Measurements from ENCODE around the gene TRPM3.

The TRPM3 gene

DNA sequence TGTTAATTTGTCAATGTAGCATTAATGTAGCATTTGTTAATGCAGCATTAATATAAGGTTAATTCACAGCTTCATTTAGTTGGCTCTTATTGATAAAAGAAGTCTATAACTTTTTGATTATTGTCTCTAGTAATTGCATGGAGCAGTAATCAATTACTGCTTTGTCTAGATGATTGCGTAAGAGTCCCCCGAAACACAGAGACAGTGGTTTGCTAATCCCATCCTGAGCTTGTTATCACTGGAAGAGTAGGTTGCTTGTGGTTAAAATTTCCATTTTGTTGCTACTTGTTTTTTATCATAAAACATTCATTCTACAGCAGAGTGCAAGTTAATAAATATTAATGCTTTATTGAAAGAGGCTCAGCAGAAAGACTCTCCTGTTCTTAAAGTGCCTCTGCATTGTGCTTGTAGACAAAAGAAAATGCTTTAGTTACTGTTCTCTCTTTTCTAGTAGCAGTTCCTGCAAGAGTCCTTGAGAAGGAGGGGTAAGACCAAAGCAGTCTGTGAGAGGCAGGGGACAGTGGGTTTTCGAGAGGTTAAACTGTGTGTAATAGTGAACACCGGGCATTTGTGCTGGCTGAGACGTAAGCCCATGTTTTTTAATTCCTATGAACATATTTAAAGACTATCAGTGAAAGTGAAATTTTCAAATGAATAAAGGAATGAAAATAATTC is 291.7 kb downstream of the TRPM3 start:
- in situ Hi-C loops (cut with MboI; ENCODE audit: low pct_unique_long_range_greater_than_20kb, low sequenced_read_pairs, unreplicated experiment) = no loop called here
- DNase-seq (ENCODE audit: low spot score) = no peak
- TF ChIP-seq, protein P1, sequence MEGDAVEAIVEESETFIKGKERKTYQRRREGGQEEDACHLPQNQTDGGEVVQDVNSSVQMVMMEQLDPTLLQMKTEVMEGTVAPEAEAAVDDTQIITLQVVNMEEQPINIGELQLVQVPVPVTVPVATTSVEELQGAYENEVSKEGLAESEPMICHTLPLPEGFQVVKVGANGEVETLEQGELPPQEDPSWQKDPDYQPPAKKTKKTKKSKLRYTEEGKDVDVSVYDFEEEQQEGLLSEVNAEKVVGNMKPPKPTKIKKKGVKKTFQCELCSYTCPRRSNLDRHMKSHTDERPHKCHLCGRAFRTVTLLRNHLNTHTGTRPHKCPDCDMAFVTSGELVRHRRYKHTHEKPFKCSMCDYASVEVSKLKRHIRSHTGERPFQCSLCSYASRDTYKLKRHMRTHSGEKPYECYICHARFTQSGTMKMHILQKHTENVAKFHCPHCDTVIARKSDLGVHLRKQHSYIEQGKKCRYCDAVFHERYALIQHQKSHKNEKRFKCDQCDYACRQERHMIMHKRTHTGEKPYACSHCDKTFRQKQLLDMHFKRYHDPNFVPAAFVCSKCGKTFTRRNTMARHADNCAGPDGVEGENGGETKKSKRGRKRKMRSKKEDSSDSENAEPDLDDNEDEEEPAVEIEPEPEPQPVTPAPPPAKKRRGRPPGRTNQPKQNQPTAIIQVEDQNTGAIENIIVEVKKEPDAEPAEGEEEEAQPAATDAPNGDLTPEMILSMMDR (IDR thresholded peaks at IDR 0.05; ENCODE audit: extremely low read depth, insufficient read depth, missing control alignments) = no peak

DNA sequence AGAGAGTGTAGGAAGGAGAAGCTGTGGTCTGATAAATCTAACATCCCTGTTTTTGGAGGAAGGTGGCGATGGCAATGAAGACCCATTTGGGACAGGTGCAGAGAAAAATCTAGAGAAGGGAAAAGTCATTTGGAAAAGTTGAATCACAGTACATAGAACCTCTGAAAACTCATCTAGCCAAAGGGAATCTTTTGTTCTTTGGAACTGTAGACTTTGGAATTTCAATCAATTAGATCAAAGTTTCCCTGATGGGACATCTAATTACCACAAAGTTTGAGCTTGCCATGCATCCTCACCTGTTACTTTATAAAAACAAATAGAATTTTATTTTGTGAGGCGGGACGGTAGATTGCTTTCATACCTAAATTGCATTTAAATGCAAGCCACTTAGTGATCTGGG is 294.9 kb downstream of the TRPM3 start:
- DNase-seq (ENCODE audit: low spot score) = no peak
- TF ChIP-seq, protein P1 (IDR thresholded peaks at IDR 0.05; ENCODE audit: extremely low read depth, insufficient read depth, missing control alignments) = no peak
- in situ Hi-C loops (cut with MboI; ENCODE audit: low pct_unique_long_range_greater_than_20kb, low sequenced_read_pairs, unreplicated experiment) = no loop called here

DNA sequence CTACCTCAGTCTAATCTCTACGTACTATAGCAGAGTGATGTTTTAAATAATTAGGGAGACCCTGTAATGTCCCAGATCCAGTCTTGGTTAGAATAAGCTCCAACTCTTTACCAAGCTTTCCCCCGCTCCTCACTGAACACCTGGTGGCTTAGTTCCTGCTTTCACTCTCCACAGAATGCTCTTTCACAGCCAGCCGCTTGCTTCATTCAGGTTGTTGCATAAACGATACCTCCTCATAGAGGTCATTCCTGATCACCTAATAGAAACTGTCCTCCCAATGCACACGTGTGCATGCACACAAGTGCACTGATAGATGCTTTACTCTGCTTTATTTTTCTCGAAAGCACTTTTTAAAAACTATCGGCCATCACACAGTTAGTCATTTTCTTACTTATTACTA is 298.1 kb downstream of the TRPM3 start:
- no peak for DNase-seq (ENCODE audit: low spot score)
- in situ Hi-C loops (cut with MboI; ENCODE audit: low pct_unique_long_range_greater_than_20kb, low sequenced_read_pairs, unreplicated experiment) = no loop called here
- TF ChIP-seq, protein P1 (IDR thresholded peaks at IDR 0.05; ENCODE audit: extremely low read depth, insufficient read depth, missing control alignments) = no peak

DNA sequence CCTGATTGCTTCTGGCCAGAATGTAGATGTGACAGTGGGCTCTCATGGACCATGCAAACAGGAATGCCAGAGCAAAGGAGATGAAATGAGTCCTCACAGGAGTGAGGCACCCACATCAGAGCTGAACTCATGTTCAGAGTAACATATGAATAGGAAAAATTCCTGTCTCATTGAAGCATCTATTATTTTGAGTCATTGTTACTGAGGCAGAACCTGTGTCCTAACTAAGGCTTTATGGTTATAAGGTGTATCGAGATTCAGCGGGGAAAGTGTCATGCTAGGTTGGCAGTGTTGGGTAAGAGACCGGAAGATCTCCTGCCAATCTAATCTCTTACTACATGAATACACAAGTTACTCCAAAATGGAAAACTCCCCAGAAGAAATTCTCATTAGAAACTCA is 304.1 kb downstream of the TRPM3 start:
- TF ChIP-seq, protein P1 (IDR thresholded peaks at IDR 0.05; ENCODE audit: extremely low read depth, insufficient read depth, missing control alignments) = no peak
- DNase-seq (ENCODE audit: low spot score) = no peak
- in situ Hi-C loops (cut with MboI; ENCODE audit: low pct_unique_long_range_greater_than_20kb, low sequenced_read_pairs, unreplicated experiment) = no loop called here

DNA sequence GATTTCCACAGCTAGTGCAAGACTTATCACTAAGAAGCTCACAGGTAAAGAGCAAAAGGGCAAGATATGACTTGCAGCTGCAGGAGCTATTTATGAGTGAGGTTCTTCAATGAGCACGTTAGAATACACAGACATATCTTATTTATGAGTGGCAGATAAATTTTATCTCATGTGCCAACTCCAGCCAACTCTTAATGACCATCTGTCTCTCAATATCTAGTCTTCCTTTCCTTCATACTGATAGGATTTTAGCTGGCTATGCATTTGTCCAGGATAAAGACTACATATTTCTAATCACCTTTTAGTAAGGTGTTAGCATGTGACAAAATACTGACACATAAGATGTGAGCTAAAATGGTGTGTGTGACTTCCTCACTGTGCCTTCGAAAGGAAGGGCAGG is 304.5 kb downstream of the TRPM3 start:
- DNase-seq (ENCODE audit: low spot score) = no peak

DNA sequence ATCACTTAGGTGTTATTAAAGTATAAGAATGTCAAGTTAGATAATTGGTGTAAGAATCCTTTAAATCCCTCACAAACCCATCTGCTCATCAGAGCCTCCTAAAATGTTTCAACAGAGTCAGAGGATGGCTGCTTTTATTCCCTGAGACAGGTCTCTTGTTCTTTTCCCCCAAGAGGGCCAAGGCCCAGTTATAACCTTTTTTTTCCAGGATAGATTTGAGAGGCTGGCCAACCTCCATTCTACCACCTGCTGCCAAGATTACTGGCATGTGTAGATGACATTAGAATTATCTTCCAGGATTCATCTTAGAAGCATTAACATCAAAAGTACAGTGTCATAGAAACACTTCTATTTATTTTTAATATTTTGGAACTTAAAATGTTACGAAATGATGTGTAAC is 305.1 kb downstream of the TRPM3 start:
- TF ChIP-seq, protein P1 (IDR thresholded peaks at IDR 0.05; ENCODE audit: extremely low read depth, insufficient read depth, missing control alignments) = no peak
- no peak for DNase-seq (ENCODE audit: low spot score)
- in situ Hi-C loops (cut with MboI; ENCODE audit: low pct_unique_long_range_greater_than_20kb, low sequenced_read_pairs, unreplicated experiment) = no loop called here

More for the DNA sequence above, 304.5 kb downstream of the TRPM3 start:
- TF ChIP-seq, protein P1 (IDR thresholded peaks at IDR 0.05; ENCODE audit: extremely low read depth, insufficient read depth, missing control alignments) = no peak
- in situ Hi-C loops (cut with MboI; ENCODE audit: low pct_unique_long_range_greater_than_20kb, low sequenced_read_pairs, unreplicated experiment) = no loop called here
